Natural killer cell (primary cell): ENCODE measurements around the gene NFILZ. TPM values are rescaled to one million over a fixed set of nuclear protein-coding genes. Genes with fewer than 3 reads are reported as not detected.

Experiments used
- ATAC-seq, 3 donors: fragments of 150-1000 bp in 2 of 3; fragments of 200-7000 bp in 1 of 3; cut with Tn5 transposase; 1 replicate in 1 of 3; 2 replicates in 2 of 3; pipeline ENCODE4 v1.10.0; 2021; ENCODE audit warnings: mild to moderate bottlenecking in 2 of 3, moderate library complexity in 2 of 3
- DNase-seq, 2 donors: peaks; one replicate each; pipeline versions ENCODE4 v3.0.0 to v3.0.0-alpha.2; 2013 to 2021; ENCODE audit warnings: mixed read lengths in 1 of 2
- H3K27ac ChIP-seq: one replicate; pipeline ENCODE4 v1.5.1; 2013; ENCODE audit warnings: mild to moderate bottlenecking, low read length
- H3K27me3 ChIP-seq: one replicate; pipeline ENCODE4 v1.6.1; 2013; ENCODE audit warnings: low read length; ENCODE audit not compliant: control insufficient read depth, insufficient read depth
- H3K36me3 ChIP-seq: one replicate; pipeline ENCODE4 v1.6.1; 2013; ENCODE audit warnings: low read length; ENCODE audit not compliant: control insufficient read depth, insufficient read depth
- H3K4me1 ChIP-seq: one replicate; pipeline ENCODE4 v1.6.1; 2013; ENCODE audit warnings: low read length; ENCODE audit not compliant: control insufficient read depth, insufficient read depth
- H3K4me3 ChIP-seq: one replicate; pipeline ENCODE4 v1.5.1; 2013; ENCODE audit warnings: low read length
- H3K9me3 ChIP-seq: one replicate; pipeline ENCODE4 v1.6.1; 2013; ENCODE audit warnings: low read length; ENCODE audit not compliant: control insufficient read depth, insufficient read depth
- H3K27ac Mint-ChIP-seq, 2 donors: one replicate each; pipeline ENCODE4 v1.8.0; 2022; ENCODE audit warnings: mild to moderate bottlenecking in 2 of 2, mixed read lengths in 2 of 2, moderate library complexity in 1 of 2
- H3K27me3 Mint-ChIP-seq, 2 donors: one replicate each; pipeline ENCODE4 v1.8.0; 2022; ENCODE audit warnings: low read depth in 2 of 2, mixed read lengths in 2 of 2
- H3K36me3 Mint-ChIP-seq: one replicate; pipeline ENCODE4 v1.8.0; 2022; ENCODE audit warnings: mixed read lengths
- H3K4me1 Mint-ChIP-seq, 2 donors: one replicate each; pipeline ENCODE4 v1.8.0; 2022; ENCODE audit warnings: mixed read lengths in 2 of 2
- H3K4me3 Mint-ChIP-seq: one replicate; pipeline ENCODE4 v1.8.0; 2022; ENCODE audit warnings: mild to moderate bottlenecking, moderate library complexity, mixed read lengths
- H3K9me3 Mint-ChIP-seq, 2 donors: one replicate each; pipeline ENCODE4 v1.8.0; 2022; ENCODE audit warnings: mixed read lengths in 2 of 2
- CTCF ChIP-seq: fragments of 200-600 bp; IDR thresholded peaks from one replicate; pipeline ENCODE4 v1.8.0; 2022; ENCODE audit warnings: antibody characterized with exemption
- WGBS: methylation state at CpG from one replicate; pipeline ENCODE4 v1.1.7; 2013; ENCODE audit warnings: missing lambda C conversion rate; ENCODE audit not compliant: insufficient coverage; 5-methylcytosine and 5-hydroxymethylcytosine counted together
- intact Hi-C: fragments of 100-400 bp; cut with micrococcal nuclease; formaldehyde crosslinking; loops from one replicate; pipeline ENCODE4 v1.14.2; 2022
- total RNA-seq, 4 donors: library from RNA; stranded (reverse); fragments of 120-200 nt in 1 of 4; gene quantifications; one replicate each; pipeline versions ENCODE4 v1.2.3 to v1.2.4, GENCODE V29; 2013 to 2022

The NFILZ gene, protein sequence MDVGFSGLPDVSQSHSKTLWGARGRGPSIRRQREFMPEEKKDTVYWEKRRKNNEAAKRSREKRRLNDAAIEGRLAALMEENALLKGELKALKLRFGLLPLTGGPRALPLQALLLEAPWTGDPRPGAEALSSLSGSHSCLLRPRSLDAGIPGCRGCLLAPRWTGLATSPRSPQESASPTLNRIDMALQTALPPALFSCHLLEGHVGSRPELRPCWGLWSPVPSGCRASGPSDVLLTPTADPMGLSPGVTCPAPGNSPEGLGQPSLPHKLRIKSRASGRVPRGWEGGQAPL
- not detected for total RNA-seq
- not detected for total RNA-seq (2013)

DNA sequence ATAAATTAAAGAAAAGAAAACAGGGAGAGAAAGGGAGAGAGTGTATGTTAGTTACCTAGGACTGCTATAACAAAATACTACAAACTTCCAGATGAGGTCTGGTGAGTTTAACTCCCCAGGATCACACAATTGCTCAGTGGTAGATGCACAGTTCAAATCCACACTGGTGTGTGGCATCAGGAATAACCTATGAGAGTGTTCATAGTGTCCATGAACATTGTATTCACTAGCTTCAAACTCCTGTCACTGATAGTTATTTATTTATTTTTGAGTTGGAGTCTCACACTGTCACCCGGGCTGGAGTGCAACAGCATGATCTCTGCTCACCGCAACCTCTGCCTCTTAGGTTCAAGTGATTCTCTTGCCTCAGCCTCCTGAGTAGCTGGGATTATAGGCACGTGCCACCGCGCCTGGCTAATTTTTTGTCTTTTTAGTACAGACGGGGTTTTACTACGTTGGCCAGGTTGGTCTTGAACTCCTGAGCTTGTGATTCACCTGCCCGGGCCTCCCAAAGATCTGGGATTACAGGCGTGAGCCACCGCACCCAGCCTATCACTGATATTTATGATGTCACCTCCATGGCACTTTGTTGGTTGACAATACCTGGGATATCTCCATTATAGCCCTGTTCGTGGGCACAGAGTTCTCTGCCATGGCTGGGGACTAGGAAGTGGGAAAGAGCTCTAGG is at the start of gene NFILZ:
TSS of gene NFILZ (plus strand) at position 638 of the 688 bp plus-strand sequence. CDS start 46,133 bp downstream, outside the sequence.
- ATAC-seq = no peak
- no peak for DNase-seq
- no peak within 1 kb of the TSS for H3K4me3 ChIP-seq
- Mint-ChIP-seq H3K4me3 (no peak within 1 kb of the TSS), H3K36me3 (no peaks in the 10 kb centered on the region), H3K4me1 (peaks cover 0 to 7% of the 10 kb centered on the region in 2 donors), H3K27ac (no peak within 1 kb of the TSS), H3K27me3 (peaks cover 0 to 2% of the 10 kb centered on the region in 2 donors), H3K9me3 (no peaks in the 10 kb centered on the region)
- no peaks in the 10 kb centered on the region for H3K9me3 ChIP-seq
- TF ChIP-seq CTCF = no peak
- H3K27me3 ChIP-seq = no peaks in the 10 kb centered on the region
- H3K27ac ChIP-seq = no peak within 1 kb of the TSS
- no peaks in the 10 kb centered on the region for H3K4me1 ChIP-seq
- intact Hi-C loops = no loop called here
- 93% methylated on average over 11 of the region's 11 CpGs for WGBS
- no peaks in the 10 kb centered on the region for H3K36me3 ChIP-seq

DNA sequence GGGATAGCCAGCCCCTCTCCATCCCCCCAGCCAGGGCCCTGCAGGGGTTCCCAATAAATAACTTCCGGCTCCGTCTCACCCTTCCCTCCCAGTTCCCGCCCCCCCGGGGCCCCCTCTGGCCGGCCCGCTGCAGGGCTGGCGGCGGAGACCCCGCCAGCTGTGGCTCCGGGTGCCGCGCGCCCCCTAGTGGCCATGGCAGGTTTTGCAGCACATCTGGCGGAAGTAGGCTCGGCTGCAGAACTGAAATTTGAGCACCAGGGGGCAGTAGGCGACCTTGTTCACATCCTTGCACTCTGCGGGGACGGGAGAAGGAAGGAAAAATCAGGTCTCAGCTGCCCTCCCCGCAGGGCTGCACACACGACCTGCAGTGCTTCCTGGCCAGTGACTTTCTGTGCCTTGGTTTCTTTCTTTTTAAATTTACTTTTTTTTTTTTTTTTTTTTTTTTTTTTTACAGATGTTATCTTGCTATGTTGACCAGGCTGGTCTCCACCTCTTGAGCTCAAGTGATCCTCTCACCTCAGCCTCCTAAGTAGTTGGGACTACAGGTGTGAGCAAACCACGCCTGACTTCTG is 49.6 kb upstream of the NFILZ start:
- Mint-ChIP-seq H3K4me1 (peaks cover 20 to 32% of the 10 kb centered on the region in 2 donors), H3K36me3 (no peaks in the 10 kb centered on the region), H3K4me3 (peak overlapping the region; percentile 9), H3K9me3 (no peaks in the 10 kb centered on the region), H3K27ac (no peak overlapping the region), H3K27me3 (no peaks in the 10 kb centered on the region)
- TF ChIP-seq CTCF = peak; percentile 100
- peak; percentile 72 to 89 (median 77) for ATAC-seq
- Histone ChIP-seq H3K27ac (no peak overlapping the region), H3K9me3 (no peaks in the 10 kb centered on the region), H3K4me3 (no peak overlapping the region), H3K36me3 (no peaks in the 10 kb centered on the region), H3K4me1 (peaks cover 42% of the 10 kb centered on the region), H3K27me3 (no peaks in the 10 kb centered on the region)
- DNase-seq = peak; percentile 90 to 93
- under 1% methylated on average over 18 of the region's 21 CpGs for WGBS
- intact Hi-C loops = loop anchor here (1.0 to 5.0 kb wide), 4 partner anchors 37 to 228 kb away; no protein-coding TSS in a partner anchor

- intact Hi-C loops = loop anchor here (5.0 kb wide), 2 partner anchors 32 to 233 kb away; no protein-coding TSS in a partner anchor
- no peak for ATAC-seq
- WGBS = 96% methylated on average over 71 of the region's 71 CpGs
Measured at GRCh38 chr19:8584965-8585893, 45.2 kb upstream of the NFILZ start.

More at GRCh38 chr19:8584965-8585893, 45.2 kb upstream of the NFILZ start:
- no peaks in the 10 kb centered on the region for H3K9me3 ChIP-seq
- peaks cover 2% of the 10 kb centered on the region for H3K36me3 ChIP-seq
- H3K4me3 Mint-ChIP-seq = no peak overlapping the region
- no peak overlapping the region for H3K4me3 ChIP-seq
- peaks cover 11% of the 10 kb centered on the region for H3K4me1 ChIP-seq
- no peak overlapping the region for H3K27ac Mint-ChIP-seq
- no peaks in the 10 kb centered on the region for H3K27me3 Mint-ChIP-seq
- H3K9me3 Mint-ChIP-seq = no peaks in the 10 kb centered on the region
- no peak for TF ChIP-seq CTCF
- no peaks in the 10 kb centered on the region for H3K36me3 Mint-ChIP-seq
- H3K4me1 Mint-ChIP-seq = no peaks in the 10 kb centered on the region
- H3K27ac ChIP-seq = no peak overlapping the region
- H3K27me3 ChIP-seq = no peaks in the 10 kb centered on the region
- DNase-seq = no peak
